Measurements from ENCODE around the gene SSBP4.
"Not testable (repeated sequence)": the region's sequence is repeated elsewhere in the genome, so short reads cannot be mapped to it uniquely, and the experiment has no call there.

Gene SSBP4

DNA sequence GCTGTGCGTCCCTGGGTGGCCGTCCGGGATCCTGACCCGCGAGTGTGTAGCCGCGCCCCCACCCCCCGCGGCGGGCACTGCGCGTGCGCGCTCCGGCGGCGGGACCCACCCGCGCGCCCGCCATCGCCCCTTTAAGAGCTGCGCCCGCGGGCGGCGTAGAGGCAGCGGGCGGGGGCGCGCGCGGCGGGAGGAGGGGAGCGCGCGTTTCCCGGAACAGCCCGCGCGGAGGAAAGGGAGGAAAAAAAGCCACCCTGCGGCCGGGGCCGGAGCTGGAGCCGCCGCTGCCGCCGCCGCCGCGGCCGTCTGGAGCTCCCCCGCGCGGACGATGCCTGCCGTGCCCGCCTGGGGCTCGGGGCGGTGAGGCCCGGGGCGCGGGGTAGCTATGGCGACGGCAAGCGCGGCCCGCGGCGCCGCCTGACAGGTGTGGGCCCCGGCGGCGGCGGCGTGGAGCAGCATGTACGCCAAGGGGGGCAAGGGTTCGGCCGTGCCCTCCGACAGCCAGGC, at the start of gene SSBP4:
Gene SSBP4, plus strand, starts transcription at position 204 of the 504 bp plus-strand sequence. Its CDS starts 251 bp downstream, at position 455.
- DNase-seq = peak; percentile 81

DNA sequence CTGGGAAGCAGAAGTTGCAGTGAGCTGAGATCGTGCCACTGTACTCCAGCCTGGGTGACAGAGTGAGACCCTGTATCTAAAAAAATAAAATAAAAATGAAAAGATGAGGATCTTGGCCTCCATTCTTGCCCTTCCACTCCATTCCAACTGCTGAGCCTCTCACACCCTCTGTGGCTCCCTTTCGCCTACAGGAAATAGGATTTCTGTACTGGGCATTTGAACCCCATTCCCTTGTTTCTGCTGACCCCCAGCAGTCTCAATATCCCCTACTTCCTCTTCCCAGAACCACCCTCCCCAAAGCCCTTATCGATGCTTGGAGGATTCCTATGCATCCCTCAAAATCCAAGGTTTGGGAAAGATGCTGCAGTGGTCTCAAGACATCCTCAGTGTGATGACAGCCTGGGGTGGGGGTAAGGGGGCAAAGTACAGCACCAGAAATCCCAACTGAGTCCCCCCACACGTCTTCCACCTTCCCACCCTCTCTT, 45.7 kb upstream of the SSBP4 start:
- DNase-seq = no peak

DNA sequence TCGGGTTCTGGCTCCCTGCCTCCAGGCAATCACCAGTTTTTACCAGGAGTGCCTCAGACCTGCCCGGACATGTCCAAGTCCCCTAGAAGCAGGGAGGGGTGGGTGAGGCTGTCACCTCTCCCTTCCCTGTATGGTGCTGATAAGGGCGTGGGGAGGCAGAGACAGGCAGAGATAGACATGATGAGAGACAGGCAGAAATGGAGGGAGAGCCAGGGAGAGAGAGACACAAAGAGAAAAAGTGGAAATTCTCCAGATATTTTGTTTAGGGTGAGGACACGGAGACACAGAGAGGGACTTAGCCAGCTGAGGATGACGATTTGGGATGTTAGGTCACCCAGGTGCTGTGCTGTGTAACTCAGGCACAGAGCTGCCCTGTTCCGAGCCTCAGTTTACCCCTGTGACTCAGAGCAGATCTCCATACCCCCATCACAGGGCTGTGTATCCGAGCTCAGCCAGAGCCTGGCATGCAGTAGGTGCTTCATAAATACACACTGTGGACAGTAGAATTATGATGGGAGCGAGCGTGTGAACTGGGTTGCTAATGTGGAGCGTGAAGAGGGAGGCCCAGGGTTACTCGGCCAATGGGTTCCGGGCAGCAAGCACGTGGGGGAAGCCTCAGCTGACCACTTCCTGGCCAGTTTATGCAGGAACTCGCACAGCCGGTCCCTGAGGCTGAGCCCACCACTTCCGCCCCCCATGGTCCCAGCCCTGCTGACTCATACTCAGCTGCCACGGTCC, 45.1 kb upstream of the SSBP4 start:
- DNase-seq = no peak

DNA sequence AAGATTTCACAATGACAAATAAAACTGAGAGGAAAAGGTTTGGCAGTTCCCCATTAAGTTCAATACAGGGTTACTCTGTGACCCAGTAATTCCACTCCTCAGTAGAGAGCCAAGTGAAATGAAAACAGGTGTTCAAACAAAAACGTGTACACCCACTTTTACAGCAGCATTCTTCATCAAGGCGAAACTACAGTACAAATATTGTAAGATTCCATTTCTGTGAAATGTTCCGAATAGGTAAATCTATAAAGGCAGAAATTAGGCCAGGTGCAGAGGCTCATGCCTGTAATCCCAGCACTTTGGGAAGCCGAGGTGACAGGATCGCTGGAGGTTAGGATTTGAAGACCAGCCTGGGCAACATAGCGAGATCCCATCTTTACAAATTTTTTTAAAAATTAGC, 42.2 kb upstream of the SSBP4 start:
- DNase-seq = no peak

DNA sequence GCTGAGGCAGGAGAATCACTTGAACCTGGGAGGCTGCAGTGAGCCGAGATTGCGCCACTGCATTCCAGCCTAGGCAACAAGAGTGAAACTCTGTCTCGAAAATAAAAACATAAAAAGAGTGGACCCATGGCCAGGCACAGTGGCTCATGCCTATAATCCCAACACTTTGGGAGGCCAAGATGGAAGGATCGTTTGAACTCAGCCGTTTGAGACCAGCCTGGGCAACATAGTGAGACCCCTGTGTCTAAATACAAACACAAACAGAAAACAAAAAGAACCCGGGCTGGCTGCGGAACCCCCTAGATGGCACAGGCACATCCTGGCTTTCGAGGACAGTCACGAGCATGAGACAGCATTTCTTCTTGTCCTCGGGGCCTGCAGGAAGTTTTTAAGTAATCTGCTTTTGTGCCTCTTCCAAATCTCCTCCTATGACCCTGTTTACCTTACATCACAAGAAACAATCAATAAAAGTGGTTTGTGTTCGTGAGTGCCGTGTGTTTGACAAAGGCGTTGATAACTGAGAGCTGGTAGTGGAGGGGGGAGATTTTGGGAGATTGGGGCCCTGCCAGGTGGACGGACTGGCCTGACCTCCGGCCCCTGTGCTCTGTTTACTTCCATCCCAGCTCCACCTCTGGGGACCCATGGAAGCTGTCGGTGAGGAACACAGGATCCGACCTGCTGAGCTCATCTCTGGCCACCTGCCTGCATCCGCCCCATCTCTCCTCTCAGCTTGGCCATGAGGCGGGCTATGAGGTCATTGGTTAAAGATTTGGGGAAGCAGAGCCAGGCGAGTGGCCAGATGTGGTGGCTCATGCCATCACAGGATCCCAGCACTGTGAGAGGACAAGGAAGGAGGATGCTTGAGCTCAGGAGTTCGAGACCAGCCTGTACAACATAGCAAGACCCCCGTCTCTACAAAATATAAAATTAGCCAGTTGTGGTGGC, 39.1 kb upstream of the SSBP4 start:
- peak; percentile 81 for DNase-seq

DNA sequence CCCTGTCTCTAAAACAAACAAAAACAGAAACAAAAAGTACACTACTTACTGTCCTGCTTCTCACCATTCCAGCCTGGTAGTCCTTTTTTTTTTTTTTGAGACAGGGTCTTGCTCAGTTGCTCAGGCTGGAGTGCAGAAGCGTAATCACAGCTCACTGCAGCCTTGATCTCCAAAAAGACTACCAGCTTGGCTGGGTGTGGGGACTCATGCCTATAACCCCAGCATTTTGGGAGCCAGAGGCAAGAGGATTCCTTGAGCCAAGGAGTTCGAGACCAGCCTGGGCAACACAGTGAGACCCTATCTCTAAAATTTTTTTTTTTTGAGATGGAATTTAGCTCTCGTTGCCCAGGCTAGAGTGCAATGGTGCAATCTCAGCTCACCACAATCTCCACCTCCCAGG, 38.4 kb upstream of the SSBP4 start:
- DNase-seq = no peak

DNA sequence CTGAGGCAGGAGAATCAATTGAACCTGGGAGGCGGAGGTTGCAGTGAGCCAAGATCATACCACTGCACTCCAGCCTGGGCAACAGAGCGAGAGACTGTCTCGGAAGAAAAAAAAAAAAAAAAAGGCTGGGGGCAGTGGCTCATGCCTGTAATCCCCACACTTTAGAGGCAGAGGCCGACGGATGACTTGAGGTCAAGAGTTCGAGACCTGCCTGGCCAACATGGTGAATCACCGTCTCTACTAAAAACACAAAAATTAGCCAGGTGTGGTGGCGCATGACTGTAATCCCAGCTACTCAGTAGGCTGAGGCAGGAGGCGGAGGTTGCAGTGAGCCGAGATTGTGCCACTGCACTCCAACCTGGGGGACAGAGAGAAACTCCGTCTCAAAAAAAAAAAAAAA, 35.6 kb upstream of the SSBP4 start:
- DNase-seq = not testable (repeated sequence)

DNA sequence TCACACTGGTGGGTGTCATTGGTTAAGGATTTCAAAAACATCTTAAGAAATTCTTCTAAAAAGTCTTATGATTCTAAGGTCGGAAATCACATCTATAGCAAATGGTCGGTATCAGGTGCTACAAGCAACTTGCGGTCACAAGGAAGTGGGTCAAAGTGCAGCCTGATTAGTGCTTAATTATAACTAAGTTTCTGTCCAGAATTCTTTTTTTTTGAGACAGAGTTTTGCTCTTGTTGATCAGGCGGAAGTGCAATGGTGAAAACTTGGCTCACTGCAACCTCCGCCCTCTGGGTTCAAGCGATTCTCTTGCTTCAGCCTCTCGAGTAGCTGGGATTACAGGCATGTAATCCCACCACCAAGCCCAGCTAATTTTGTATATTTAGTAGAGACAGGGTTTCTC, 34.4 kb upstream of the SSBP4 start:
- no peak for DNase-seq

DNA sequence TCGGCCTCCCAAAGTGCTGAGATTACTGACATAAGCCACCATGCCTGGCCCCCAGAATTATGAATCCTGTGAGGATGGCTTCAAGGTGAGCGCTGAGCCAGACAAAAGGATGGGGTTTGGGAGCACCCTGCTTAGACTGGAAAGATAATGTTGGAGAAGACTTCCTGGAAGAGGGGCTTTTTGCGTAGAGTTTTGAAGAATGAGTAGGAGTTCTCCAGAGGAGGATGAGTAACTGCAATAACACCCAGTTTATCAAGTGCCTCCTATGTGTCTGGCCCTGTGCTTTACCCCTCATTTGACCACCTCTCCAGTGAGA, 33.9 kb upstream of the SSBP4 start:
- no peak for DNase-seq

DNA sequence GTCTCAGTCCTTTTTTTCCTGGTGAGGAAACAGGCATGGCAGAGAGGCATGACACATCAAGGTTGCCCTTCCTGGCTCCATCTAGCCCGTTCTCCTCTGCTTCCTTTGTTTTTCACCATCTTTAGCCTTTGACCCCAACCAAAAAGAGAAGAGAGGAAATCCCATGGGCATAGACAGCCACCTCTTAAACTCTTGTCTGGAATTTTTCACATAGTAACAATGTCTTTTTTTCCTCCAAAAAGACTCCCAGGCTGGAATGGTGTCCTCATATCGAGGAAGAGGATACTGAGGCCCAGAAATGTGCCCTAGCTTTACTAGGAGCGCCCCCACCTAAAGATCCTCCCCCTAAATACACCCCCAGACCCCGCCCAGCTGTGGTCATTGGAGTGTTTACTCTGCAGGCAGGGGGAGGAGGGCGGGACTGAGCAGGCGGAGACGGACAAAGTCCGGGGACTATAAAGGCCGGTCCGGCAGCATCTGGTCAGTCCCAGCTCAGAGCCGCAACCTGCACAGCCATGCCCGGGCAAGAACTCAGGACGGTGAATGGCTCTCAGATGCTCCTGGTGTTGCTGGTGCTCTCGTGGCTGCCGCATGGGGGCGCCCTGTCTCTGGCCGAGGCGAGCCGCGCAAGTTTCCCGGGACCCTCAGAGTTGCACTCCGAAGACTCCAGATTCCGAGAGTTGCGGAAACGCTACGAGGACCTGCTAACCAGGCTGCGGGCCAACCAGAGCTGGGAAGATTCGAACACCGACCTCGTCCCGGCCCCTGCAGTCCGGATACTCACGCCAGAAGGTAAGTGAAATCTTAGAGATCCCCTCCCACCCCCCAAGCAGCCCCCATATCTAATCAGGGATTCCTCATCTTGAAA, 33.3 kb upstream of the SSBP4 start, which contains the start of gene GDF15:
Gene GDF15, plus strand, starts transcription at position 484 of the 868 bp plus-strand sequence. Its CDS starts 32 bp downstream, at position 516.
- no peak for DNase-seq

DNA sequence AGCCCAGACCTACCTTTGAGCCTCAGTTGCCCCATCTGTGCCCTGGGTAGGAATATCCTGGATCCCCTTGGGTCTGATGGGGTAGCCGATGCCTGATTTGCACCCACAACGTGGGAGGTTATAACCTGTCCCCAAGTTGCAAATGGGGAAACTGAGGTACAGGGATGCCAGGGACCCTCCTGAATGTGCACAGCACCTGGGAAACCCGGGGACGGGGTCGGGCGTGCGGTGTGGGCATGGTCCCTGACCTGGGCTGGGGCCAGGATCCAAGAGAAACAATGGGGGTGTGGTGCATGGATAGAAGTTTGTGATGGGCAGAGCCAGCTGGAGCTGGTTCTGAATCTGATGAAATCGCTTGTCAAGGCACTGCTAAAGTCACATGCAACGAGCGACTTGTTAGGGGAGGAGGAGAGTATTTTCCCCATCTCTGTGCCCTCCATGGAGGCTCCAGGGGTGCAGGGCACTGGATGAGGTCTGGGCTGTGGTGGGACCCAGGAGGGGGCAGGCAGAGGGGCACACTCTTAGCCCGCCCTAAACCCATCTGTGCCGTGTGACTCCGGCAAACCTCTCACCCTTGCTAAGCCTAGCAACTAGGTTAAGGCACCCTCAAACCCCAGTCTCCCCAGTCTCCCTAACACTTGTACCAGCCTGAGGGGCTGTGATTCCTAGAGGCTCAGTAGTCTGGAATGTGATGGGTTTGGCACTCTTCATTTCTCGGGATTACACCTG, 32.5 kb upstream of the SSBP4 start:
- DNase-seq = no peak

DNA sequence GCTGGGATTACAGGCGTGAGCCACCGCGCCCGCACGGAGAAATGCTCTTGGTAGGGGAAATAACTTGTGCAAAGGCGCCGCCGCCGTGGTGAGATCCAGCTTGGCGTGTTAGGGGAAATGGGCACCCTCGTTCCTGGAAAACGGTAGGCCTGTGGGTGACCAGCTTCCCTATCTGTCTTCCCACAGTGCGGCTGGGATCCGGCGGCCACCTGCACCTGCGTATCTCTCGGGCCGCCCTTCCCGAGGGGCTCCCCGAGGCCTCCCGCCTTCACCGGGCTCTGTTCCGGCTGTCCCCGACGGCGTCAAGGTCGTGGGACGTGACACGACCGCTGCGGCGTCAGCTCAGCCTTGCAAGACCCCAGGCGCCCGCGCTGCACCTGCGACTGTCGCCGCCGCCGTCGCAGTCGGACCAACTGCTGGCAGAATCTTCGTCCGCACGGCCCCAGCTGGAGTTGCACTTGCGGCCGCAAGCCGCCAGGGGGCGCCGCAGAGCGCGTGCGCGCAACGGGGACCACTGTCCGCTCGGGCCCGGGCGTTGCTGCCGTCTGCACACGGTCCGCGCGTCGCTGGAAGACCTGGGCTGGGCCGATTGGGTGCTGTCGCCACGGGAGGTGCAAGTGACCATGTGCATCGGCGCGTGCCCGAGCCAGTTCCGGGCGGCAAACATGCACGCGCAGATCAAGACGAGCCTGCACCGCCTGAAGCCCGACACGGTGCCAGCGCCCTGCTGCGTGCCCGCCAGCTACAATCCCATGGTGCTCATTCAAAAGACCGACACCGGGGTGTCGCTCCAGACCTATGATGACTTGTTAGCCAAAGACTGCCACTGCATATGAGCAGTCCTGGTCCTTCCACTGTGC, 30.9 kb upstream of the SSBP4 start:
- peak; percentile 90 for DNase-seq

DNA sequence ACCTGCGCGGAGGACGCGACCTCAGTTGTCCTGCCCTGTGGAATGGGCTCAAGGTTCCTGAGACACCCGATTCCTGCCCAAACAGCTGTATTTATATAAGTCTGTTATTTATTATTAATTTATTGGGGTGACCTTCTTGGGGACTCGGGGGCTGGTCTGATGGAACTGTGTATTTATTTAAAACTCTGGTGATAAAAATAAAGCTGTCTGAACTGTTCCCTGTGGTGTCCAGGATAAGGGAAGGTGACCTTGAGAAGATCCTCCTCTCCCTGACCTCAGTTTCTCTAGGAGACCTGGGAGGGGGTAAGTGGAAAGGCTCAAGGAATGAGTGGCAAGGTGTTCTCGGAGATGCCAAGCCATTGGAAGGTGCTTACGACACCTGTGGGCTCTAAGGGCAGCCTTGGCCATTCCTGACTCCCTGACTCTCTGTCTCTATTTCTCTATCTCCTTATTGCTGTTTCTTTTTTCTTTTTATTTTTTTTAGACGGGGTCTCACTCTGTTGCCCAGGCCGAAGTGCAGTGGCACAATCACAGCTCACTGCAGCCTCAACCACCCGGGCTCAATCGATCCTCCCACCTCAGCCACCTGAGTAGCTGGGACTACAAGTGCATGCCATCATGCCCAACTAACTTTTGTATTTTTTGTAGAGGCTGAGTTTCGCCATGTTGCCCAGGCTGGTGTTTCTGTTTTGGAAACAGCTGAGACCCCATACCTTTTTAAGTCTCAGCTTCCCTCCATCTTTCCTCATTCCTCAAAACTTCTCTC, 30.1 kb upstream of the SSBP4 start:
- DNase-seq = no peak

DNA sequence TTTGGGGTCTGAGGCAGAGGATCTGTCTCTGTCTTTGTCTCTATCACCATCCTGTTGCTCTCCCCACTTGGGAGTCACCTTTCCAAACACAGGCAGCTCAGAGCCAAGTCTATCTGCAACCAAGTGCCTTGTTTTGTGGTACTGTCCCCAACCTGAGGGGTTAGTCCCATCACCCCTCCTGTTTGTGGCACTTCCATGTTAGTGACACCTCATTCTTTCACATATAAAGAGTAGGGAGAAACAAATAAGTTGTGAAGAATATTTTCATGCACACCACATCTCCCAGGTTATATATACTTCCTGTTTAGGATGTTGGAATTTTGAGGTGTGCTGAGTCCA, 29.5 kb upstream of the SSBP4 start:
- no peak for DNase-seq

DNA sequence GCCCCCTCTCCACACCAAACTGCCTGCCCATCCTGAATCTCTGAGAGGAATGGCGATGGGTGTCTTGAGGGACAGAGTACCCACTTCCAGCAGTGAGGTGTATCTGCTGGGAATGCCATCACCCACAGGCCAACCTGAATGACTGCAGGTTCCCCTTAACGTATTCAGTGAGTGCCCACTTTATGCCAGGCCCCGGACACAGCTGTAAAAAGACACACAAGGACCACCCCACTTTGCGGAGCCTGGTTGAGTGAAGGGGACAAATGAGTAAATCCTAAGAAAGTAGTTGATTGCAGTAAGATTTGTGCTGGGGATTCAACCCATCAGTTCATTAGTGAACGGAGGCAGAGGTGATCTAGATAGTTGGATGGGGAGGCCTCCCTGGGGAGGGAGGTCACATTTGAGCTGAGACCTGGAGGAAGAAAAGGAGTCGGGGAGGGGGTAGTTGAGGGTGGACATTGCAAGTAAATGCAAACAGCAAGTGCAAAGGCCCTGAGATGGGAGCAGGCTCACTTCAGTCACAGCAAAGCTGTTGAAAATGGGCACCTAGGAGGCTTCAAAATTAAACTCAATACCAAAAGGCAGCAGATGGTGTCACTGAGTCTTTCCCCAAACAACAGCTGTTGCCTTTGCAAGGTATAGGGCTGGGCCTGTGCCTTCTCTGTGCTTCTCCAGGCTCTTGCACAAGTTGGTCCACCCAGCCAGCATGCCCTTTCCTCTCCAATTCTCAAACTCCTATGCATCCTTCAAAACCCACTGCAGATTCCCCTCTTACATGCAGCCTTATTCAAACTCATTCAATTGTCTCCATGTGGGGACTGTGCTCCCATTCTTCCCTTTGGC, 28.9 kb upstream of the SSBP4 start:
- DNase-seq = no peak

DNA sequence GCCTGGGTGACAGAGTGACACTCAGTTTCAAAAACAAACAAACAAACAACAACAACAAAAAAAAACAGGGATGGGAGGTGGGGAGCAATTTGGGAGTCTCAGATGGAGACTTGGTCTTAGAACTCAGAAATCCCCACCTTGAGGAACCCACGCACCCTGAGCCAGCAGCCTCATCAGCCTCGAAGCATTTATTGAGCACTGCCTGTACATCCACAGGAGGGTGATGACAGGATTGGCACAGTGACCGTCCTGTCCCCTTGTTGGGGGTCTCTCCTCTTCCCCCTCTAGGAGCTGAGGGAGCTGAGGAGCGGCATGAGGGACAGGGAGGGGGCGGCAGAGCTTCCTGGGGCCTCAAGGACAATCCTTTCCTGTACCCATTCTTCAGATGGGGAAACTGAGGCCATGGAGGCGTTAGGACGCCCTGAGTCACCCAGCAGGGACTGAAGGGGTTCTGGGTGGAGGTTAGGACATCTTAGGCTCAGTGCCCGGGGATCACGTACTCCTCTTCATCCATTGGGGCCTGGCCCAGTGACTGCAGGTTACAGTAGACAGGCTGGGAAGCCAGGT, 27.6 kb upstream of the SSBP4 start:
- DNase-seq = no peak

DNA sequence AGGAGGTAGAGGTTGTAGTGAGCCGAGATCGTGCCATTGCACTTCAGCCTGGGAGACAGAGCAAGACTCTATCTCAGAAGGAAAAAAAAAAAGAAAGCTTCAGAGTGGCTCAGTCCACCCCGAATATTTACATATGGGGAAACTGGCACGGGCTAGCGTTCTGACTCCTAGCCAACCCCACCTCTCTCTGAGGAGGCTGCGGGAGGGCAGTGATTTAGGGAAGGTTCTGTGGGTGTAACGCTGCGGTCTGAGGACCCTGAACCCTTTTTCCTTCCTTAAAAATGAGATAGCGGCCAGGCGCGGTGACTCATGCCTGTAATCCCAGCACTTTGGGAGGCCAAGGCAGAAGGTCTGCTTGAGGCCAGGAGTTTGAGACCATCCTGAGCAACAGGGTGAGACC, 26.8 kb upstream of the SSBP4 start:
- no peak for DNase-seq

DNA sequence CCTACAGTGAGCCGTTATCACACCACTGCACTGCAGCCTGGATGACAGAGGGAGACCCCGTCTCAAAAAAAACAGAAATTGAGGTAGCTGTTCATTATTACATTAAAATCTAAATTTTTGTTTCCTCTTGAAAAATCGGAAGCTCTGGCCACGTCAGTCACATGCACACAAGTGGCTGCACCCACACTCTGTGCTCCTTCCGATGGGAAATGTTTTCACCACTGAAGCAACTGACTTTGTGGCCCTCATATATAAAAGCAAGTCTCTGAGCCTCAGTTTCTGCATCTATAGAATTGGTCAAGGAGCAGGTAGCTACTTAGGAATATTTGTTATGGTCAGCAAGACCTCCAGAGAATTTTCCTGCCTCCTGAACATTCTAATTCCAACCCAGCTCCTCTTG, 26.3 kb upstream of the SSBP4 start:
- DNase-seq = no peak

DNA sequence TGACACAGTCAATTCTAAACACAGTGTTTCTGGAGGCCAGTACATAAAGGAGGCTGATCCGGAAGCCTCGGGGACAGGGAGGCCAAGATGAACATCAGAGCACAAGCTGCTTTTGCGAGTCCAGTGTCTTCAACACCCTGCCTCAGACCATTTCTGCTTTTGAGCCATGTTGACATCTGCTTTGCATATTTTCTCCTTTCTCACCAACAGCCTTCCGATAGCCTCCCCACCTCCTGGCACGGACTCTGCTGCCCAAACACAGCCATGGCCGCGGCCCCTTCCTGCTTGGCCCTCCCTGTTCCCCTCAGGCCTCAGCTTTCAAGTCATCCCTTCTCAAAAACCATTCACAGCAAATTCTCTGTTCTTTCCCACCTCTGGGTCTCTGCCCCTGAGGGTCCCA, 25.4 kb upstream of the SSBP4 start:
- no peak for DNase-seq
